WTC11 (cell line): ENCODE data around the gene LNX2. TPM values are rescaled to one million over a fixed set of nuclear protein-coding genes. Genes with fewer than 3 reads are reported as not detected.
A peak's percentile ranks its signal among the peaks of the same experiment; 100 is the strongest.

ENCODE experiments used
- ATAC-seq: fragments of 200-7000 bp; cut with Tn5 transposase; 2 replicates; pipeline ENCODE4 v1.10.0; 2021; ENCODE audit warnings: mild to moderate bottlenecking, moderate library complexity
- Bru-seq: library from RNA; stranded (reverse); fragments of 400-500 nt; gene quantifications from one replicate; lab custom pipeline; 2021; lab: Mats Ljungman, UMichigan
- CTCF ChIA-PET: fragments of 300-600 bp; sonication (Branson Sonifier 250); formaldehyde crosslinking; loops from one replicate; lab custom pipeline; 2021; ENCODE audit warnings: antibody characterized with exemption; lab: Charles Lee
- POLR2A ChIA-PET: fragments of 350-600 bp; sonication (Branson Sonifier 250); formaldehyde crosslinking; loops from one replicate; lab custom pipeline; 2021; ENCODE audit warnings: antibody characterized with exemption; lab: Charles Lee
- DNase-seq: peaks from one replicate; pipeline ENCODE4 v3.0.0; 2021; ENCODE audit warnings: low spot score
- H3K27ac Mint-ChIP-seq: 2 replicates; pipeline ENCODE4 v1.8.0; 2021; ENCODE audit warnings: mixed read lengths
- H3K27me3 Mint-ChIP-seq: 2 replicates; pipeline ENCODE4 v1.8.0; 2021; ENCODE audit warnings: low read depth, mild to moderate bottlenecking, moderate library complexity, mixed read lengths
- H3K36me3 Mint-ChIP-seq: 2 replicates; pipeline ENCODE4 v1.8.0; 2021; ENCODE audit warnings: mixed read lengths
- H3K4me1 Mint-ChIP-seq: 2 replicates; pipeline ENCODE4 v1.8.0; 2022; ENCODE audit warnings: mixed read lengths
- H3K4me3 Mint-ChIP-seq: 2 replicates; pipeline ENCODE4 v1.8.0; 2021; ENCODE audit warnings: mild to moderate bottlenecking, moderate library complexity, mixed read lengths
- H3K9me3 Mint-ChIP-seq: 2 replicates; pipeline ENCODE4 v1.8.0; 2021; ENCODE audit warnings: mixed read lengths
- ATF2 ChIP-seq: sonication (generic); formaldehyde crosslinking; IDR thresholded peaks from 2 replicates; pipeline ENCODE4 v1.8.1; 2022; ENCODE audit warnings: low read depth, missing genetic modification reagents, borderline replicate concordance
- CBFB ChIP-seq: sonication (generic); formaldehyde crosslinking; IDR thresholded peaks from 2 replicates; pipeline ENCODE4 v1.8.1; 2022; ENCODE audit warnings: mild to moderate bottlenecking, low read depth, missing genetic modification reagents
- CREM ChIP-seq: sonication (generic); formaldehyde crosslinking; IDR thresholded peaks from 2 replicates; pipeline ENCODE4 v1.8.1; 2022; ENCODE audit warnings: mild to moderate bottlenecking, missing genetic modification reagents, moderate library complexity
- CTCF ChIP-seq: fragments of 200-600 bp; IDR thresholded peaks from 2 replicates; pipeline ENCODE4 v1.8.0; 2022; ENCODE audit warnings: antibody characterized with exemption
- EMX1 ChIP-seq: fragments of 250-450 bp; sonication (Bioruptor Pico); IDR thresholded peaks from 2 replicates; pipeline ENCODE4 v1.8.0; 2021; ENCODE audit warnings: mild to moderate bottlenecking
- ESRRA ChIP-seq: sonication (generic); formaldehyde crosslinking; IDR thresholded peaks from 2 replicates; pipeline ENCODE4 v1.8.1; 2022; ENCODE audit warnings: mild to moderate bottlenecking, missing genetic modification reagents, borderline replicate concordance
- FOXP1 ChIP-seq: sonication (generic); formaldehyde crosslinking; IDR thresholded peaks from 2 replicates; pipeline ENCODE4 v1.8.0; 2022; ENCODE audit warnings: missing genetic modification reagents, mild to moderate bottlenecking, moderate library complexity, borderline replicate concordance
- GABPB1 ChIP-seq: sonication (generic); formaldehyde crosslinking; IDR thresholded peaks from 2 replicates; pipeline ENCODE4 v1.8.1; 2023; ENCODE audit warnings: mild to moderate bottlenecking, missing genetic modification reagents
- GTF2I ChIP-seq: fragments of 250-450 bp; sonication (Bioruptor Pico); conservative IDR thresholded peaks from 2 replicates; pipeline ENCODE4 v1.4.0; 2021; ENCODE audit warnings: mild to moderate bottlenecking
- KAT7 ChIP-seq: sonication (generic); formaldehyde crosslinking; IDR thresholded peaks from 2 replicates; pipeline ENCODE4 v1.8.1; 2023; ENCODE audit warnings: missing genetic modification reagents, mild to moderate bottlenecking, borderline replicate concordance
- NFATC4 ChIP-seq: fragments of 250-450 bp; sonication (Bioruptor Pico); IDR thresholded peaks from 2 replicates; pipeline ENCODE4 v1.9.0; 2021; ENCODE audit warnings: mild to moderate bottlenecking
- RELA ChIP-seq: sonication (generic); formaldehyde crosslinking; IDR thresholded peaks from 2 replicates; pipeline ENCODE4 v1.8.1; 2022; ENCODE audit warnings: missing genetic modification reagents, mild to moderate bottlenecking, borderline replicate concordance
- RORB ChIP-seq: fragments of 250-450 bp; sonication (Bioruptor Pico); IDR thresholded peaks from 2 replicates; pipeline ENCODE4 v1.9.0; 2021; ENCODE audit warnings: mild to moderate bottlenecking
- SMAD3 ChIP-seq: sonication (generic); formaldehyde crosslinking; IDR thresholded peaks from 2 replicates; pipeline ENCODE4 v1.8.0; 2022; ENCODE audit warnings: missing genetic modification reagents, mild to moderate bottlenecking, borderline replicate concordance
- SMAD4 ChIP-seq: sonication (generic); formaldehyde crosslinking; IDR thresholded peaks from 2 replicates; pipeline ENCODE4 v1.8.0; 2022; ENCODE audit warnings: mild to moderate bottlenecking, missing genetic modification reagents
- TP53 ChIP-seq: sonication (generic); formaldehyde crosslinking; IDR thresholded peaks from 2 replicates; pipeline ENCODE4 v1.8.1; 2023; ENCODE audit warnings: mild to moderate bottlenecking, missing genetic modification reagents
- USF1 ChIP-seq: sonication (generic); formaldehyde crosslinking; IDR thresholded peaks from 2 replicates; pipeline ENCODE4 v1.8.0; 2022; ENCODE audit warnings: mild to moderate bottlenecking, missing genetic modification reagents
- ZMAT4 ChIP-seq: fragments of 250-450 bp; sonication (Bioruptor Pico); IDR thresholded peaks from 2 replicates; pipeline ENCODE4 v1.9.0; 2021; ENCODE audit warnings: mild to moderate bottlenecking
- ZNF263 ChIP-seq: sonication (generic); formaldehyde crosslinking; IDR thresholded peaks from 2 replicates; pipeline ENCODE4 v1.8.1; 2022; ENCODE audit warnings: low read depth, mild to moderate bottlenecking, moderate library complexity, missing genetic modification reagents
- ZNF317 ChIP-seq: sonication (generic); formaldehyde crosslinking; IDR thresholded peaks from 2 replicates; pipeline ENCODE4 v1.8.1; 2023; ENCODE audit warnings: low read depth, mild to moderate bottlenecking, moderate library complexity, missing genetic modification reagents, borderline replicate concordance
- ZNF512 ChIP-seq: sonication (generic); formaldehyde crosslinking; IDR thresholded peaks from 2 replicates; pipeline ENCODE4 v1.8.1; 2022; ENCODE audit warnings: missing genetic modification reagents, borderline replicate concordance
- long read RNA-seq, 3 experiments: library from RNA in 1 of 3; library from capped mRNA in 1 of 3; library from polyadenylated mRNA in 1 of 3; unstranded in 2 of 3; stranded (forward) in 1 of 3; transcript quantifications; one replicate each; pipeline ENCODE4 v2.0.0, GENCODE V29; 2021
- total RNA-seq: library from RNA; stranded (reverse); gene quantifications from 3 replicates; pipeline ENCODE4 v1.2.3, GENCODE V29; 2021
- TF ChIP-seq, protein P1 (sequence below): sonication (generic); formaldehyde crosslinking; IDR thresholded peaks from 2 replicates; pipeline ENCODE4 v1.8.0; 2023; ENCODE audit warnings: mild to moderate bottlenecking, missing genetic modification reagents
- TF ChIP-seq, protein P2 (sequence below): sonication (generic); formaldehyde crosslinking; IDR thresholded peaks from 2 replicates; pipeline ENCODE4 v1.8.0; 2022; ENCODE audit warnings: mild to moderate bottlenecking, missing genetic modification reagents
- TF ChIP-seq, protein P3 (sequence below): sonication (generic); formaldehyde crosslinking; IDR thresholded peaks from 2 replicates; pipeline ENCODE4 v1.8.0; 2022; ENCODE audit warnings: mild to moderate bottlenecking, missing genetic modification reagents

LNX2 gene
- 9.6 to 10.1 TPM (median 9.8 TPM) in 3 replicates for total RNA-seq
- Bru-seq, nascent RNA, result percentile 80 among the genes with signal in this experiment
- long read RNA-seq, experiment 1, full-length matches to known transcripts, result 61 of 93 reads
- long read RNA-seq, experiment 1, partial matches to known transcripts, result 24 of 93 reads
- long read RNA-seq, experiment 1, other reads (novel, unspliced or antisense), result 8 of 93 reads
- long read RNA-seq, experiment 2, full-length matches to known transcripts, result 1 of 20 reads
- long read RNA-seq, experiment 2, partial matches to known transcripts, result 8 of 20 reads
- long read RNA-seq, experiment 2, other reads (novel, unspliced or antisense), result 11 of 20 reads
- long read RNA-seq, experiment 3, result 0 reads

GRCh38 chr13:27620377-27621115, at the start of gene LNX2:
Gene LNX2 (minus strand): TSS chr13:27620529. CDS start chr13:27581703, 38,826 bp downstream.
- H3K4me3 Mint-ChIP-seq, result peak within 1 kb of the TSS; percentile 93
- peak; percentile 92 for ATAC-seq
- H3K36me3 Mint-ChIP-seq, result peaks cover 29% of the 10 kb centered on the region
- DNase-seq, result peak; percentile 98
- ChIA-PET CTCF (interaction anchor here (0.7 to 3.1 kb wide), 11 partner anchors 13 to 364 kb away, joined by 3 to 21 read pairs (median 4); no protein-coding TSS in a partner anchor), POLR2A (interaction anchor here (0.5 to 1.8 kb wide), 14 partner anchors 10 to 505 kb away, joined by 3 to 7 read pairs (median 3); no protein-coding TSS in a partner anchor)
- peak within 1 kb of the TSS; percentile 96 for H3K27ac Mint-ChIP-seq
- H3K9me3 Mint-ChIP-seq, result no peaks in the 10 kb centered on the region
- H3K4me1 Mint-ChIP-seq, result peaks cover 54% of the 10 kb centered on the region
- H3K27me3 Mint-ChIP-seq, result no peaks in the 10 kb centered on the region
- TF ChIP-seq GTF2I, result no peak
- TF ChIP-seq RORB (CRISPR knock-in tag), result no peak
- no peak for TF ChIP-seq ZNF263 (CRISPR knock-in tag)
- TF ChIP-seq CREM (CRISPR knock-in tag), result peak; percentile 53; the same call in 1 of the 2 replicates
- 0 out of 2 replicates have a peak, but pooled peaks have one; percentile 28 for TF ChIP-seq ESRRA
- no peak for TF ChIP-seq ATF2
- TF ChIP-seq NFATC4, result no peak
- TF ChIP-seq USF1 (CRISPR knock-in tag), result no peak
- TF ChIP-seq CTCF, result no peak
- no peak for TF ChIP-seq KAT7 (CRISPR knock-in tag)
- no peak for TF ChIP-seq ZMAT4 (CRISPR knock-in tag)
- no peak for TF ChIP-seq SMAD3 (CRISPR knock-in tag)
- TF ChIP-seq, protein P1, sequence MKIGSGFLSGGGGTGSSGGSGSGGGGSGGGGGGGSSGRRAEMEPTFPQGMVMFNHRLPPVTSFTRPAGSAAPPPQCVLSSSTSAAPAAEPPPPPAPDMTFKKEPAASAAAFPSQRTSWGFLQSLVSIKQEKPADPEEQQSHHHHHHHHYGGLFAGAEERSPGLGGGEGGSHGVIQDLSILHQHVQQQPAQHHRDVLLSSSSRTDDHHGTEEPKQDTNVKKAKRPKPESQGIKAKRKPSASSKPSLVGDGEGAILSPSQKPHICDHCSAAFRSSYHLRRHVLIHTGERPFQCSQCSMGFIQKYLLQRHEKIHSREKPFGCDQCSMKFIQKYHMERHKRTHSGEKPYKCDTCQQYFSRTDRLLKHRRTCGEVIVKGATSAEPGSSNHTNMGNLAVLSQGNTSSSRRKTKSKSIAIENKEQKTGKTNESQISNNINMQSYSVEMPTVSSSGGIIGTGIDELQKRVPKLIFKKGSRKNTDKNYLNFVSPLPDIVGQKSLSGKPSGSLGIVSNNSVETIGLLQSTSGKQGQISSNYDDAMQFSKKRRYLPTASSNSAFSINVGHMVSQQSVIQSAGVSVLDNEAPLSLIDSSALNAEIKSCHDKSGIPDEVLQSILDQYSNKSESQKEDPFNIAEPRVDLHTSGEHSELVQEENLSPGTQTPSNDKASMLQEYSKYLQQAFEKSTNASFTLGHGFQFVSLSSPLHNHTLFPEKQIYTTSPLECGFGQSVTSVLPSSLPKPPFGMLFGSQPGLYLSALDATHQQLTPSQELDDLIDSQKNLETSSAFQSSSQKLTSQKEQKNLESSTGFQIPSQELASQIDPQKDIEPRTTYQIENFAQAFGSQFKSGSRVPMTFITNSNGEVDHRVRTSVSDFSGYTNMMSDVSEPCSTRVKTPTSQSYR (CRISPR knock-in tag), result no peak
- TF ChIP-seq ZNF317, result no peak
- no peak for TF ChIP-seq TP53 (CRISPR knock-in tag)
- TF ChIP-seq, protein P2, sequence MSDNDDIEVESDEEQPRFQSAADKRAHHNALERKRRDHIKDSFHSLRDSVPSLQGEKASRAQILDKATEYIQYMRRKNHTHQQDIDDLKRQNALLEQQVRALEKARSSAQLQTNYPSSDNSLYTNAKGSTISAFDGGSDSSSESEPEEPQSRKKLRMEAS, result 0 out of 2 replicates have a peak, but pooled peaks have one; percentile 23
- no peak for TF ChIP-seq CBFB (CRISPR knock-in tag)
- no peak for TF ChIP-seq SMAD4 (CRISPR knock-in tag)
- TF ChIP-seq, protein P3, sequence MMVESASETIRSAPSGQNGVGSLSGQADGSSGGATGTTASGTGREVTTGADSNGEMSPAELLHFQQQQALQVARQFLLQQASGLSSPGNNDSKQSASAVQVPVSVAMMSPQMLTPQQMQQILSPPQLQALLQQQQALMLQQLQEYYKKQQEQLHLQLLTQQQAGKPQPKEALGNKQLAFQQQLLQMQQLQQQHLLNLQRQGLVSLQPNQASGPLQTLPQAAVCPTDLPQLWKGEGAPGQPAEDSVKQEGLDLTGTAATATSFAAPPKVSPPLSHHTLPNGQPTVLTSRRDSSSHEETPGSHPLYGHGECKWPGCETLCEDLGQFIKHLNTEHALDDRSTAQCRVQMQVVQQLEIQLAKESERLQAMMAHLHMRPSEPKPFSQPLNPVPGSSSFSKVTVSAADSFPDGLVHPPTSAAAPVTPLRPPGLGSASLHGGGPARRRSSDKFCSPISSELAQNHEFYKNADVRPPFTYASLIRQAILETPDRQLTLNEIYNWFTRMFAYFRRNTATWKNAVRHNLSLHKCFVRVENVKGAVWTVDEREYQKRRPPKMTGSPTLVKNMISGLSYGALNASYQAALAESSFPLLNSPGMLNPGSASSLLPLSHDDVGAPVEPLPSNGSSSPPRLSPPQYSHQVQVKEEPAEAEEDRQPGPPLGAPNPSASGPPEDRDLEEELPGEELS (CRISPR knock-in tag), result no peak
- TF ChIP-seq EMX1 (CRISPR knock-in tag), result no peak
- no peak for TF ChIP-seq FOXP1 (CRISPR knock-in tag)
- TF ChIP-seq RELA (CRISPR knock-in tag), result no peak
- TF ChIP-seq ZNF512, result no peak
- TF ChIP-seq GABPB1 (CRISPR knock-in tag), result no peak
